ENCODE measurements around the gene GABBR2. TPM values are rescaled to one million over a fixed set of nuclear protein-coding genes. Genes with fewer than 3 reads are reported as not detected.

Gene GABBR2
- total and polyA plus RNA-seq, 9 of the 15 experiments (the other 6 are each of a cell fraction or from before 2014, with no cell fraction given), result 0.15 to 1.9 (median 0.32) TPM

DNA sequence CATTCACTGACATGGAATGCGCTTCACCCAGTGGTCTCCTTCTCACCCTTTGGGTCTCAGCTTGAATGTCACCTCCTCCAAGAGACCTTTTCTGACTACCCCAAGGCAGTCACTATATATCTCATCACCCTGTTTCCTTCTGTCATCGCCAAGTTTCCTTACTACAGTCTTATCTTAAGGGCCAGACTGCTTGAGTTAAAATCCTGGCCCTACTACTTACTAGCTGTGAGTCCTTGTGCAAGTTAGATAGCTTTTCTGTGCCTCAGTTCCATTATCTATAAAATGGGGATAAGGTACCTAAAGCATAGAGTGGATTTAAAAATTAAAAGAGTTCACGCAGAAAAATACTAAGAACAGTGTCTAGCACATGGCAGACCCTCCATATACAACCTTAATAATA, 132.4 kb downstream of the GABBR2 start (continued):
- TF ChIP-seq, protein P1, sequence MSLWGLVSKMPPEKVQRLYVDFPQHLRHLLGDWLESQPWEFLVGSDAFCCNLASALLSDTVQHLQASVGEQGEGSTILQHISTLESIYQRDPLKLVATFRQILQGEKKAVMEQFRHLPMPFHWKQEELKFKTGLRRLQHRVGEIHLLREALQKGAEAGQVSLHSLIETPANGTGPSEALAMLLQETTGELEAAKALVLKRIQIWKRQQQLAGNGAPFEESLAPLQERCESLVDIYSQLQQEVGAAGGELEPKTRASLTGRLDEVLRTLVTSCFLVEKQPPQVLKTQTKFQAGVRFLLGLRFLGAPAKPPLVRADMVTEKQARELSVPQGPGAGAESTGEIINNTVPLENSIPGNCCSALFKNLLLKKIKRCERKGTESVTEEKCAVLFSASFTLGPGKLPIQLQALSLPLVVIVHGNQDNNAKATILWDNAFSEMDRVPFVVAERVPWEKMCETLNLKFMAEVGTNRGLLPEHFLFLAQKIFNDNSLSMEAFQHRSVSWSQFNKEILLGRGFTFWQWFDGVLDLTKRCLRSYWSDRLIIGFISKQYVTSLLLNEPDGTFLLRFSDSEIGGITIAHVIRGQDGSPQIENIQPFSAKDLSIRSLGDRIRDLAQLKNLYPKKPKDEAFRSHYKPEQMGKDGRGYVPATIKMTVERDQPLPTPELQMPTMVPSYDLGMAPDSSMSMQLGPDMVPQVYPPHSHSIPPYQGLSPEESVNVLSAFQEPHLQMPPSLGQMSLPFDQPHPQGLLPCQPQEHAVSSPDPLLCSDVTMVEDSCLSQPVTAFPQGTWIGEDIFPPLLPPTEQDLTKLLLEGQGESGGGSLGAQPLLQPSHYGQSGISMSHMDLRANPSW (CRISPR knock-in tag; IDR thresholded peaks at IDR 0.05), result no peak
- no peak for TF ChIP-seq ATF2 (CRISPR knock-in tag; IDR thresholded peaks at IDR 0.05)
- TF ChIP-seq USF1 (CRISPR knock-in tag; IDR thresholded peaks at IDR 0.05), result no peak
- no peak for TF ChIP-seq ZSCAN29 (IDR thresholded peaks at IDR 0.05)
- TF ChIP-seq, protein P2, sequence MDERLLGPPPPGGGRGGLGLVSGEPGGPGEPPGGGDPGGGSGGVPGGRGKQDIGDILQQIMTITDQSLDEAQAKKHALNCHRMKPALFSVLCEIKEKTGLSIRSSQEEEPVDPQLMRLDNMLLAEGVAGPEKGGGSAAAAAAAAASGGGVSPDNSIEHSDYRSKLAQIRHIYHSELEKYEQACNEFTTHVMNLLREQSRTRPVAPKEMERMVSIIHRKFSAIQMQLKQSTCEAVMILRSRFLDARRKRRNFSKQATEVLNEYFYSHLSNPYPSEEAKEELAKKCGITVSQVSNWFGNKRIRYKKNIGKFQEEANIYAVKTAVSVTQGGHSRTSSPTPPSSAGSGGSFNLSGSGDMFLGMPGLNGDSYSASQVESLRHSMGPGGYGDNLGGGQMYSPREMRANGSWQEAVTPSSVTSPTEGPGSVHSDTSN (CRISPR knock-in tag; IDR thresholded peaks at IDR 0.05; ENCODE audit: low read depth), result no peak
- TF ChIP-seq, protein P2 (tag; conservative IDR thresholded peaks at IDR 0.05; ENCODE audit: low read depth), result peak; percentile 93
- no peak for TF ChIP-seq HDAC6 (IDR thresholded peaks at IDR 0.05; ENCODE audit: low read depth, low read length)
- TF ChIP-seq, protein P3, sequence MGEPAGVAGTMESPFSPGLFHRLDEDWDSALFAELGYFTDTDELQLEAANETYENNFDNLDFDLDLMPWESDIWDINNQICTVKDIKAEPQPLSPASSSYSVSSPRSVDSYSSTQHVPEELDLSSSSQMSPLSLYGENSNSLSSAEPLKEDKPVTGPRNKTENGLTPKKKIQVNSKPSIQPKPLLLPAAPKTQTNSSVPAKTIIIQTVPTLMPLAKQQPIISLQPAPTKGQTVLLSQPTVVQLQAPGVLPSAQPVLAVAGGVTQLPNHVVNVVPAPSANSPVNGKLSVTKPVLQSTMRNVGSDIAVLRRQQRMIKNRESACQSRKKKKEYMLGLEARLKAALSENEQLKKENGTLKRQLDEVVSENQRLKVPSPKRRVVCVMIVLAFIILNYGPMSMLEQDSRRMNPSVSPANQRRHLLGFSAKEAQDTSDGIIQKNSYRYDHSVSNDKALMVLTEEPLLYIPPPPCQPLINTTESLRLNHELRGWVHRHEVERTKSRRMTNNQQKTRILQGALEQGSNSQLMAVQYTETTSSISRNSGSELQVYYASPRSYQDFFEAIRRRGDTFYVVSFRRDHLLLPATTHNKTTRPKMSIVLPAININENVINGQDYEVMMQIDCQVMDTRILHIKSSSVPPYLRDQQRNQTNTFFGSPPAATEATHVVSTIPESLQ (CRISPR knock-in tag; IDR thresholded peaks at IDR 0.05), result no peak
- TF ChIP-seq ZNF146 (CRISPR knock-in tag; IDR thresholded peaks at IDR 0.05; ENCODE audit: unreplicated experiment), result no peak
- no peak for TF ChIP-seq ZNF174 (CRISPR knock-in tag; IDR thresholded peaks at IDR 0.05)
- no peak for TF ChIP-seq ZNF592 (IDR thresholded peaks at IDR 0.05)
- no peak for TF ChIP-seq ZNF717 (CRISPR knock-in tag; IDR thresholded peaks at IDR 0.05)

All from K562 (cell line).